DMS 273 (cell line): Measurements from ENCODE around the gene AIFM3.
"Not testable (repeated sequence)": the region's sequence is repeated elsewhere in the genome, so short reads cannot be mapped to it uniquely, and the experiment has no call there.

ENCODE experiments used
- DNase-seq: peaks from one replicate; lab custom pipeline; 2025; ENCODE audit not compliant: unreplicated experiment; lab: John Stamatoyannopoulos, UW

The AIFM3 gene, protein sequence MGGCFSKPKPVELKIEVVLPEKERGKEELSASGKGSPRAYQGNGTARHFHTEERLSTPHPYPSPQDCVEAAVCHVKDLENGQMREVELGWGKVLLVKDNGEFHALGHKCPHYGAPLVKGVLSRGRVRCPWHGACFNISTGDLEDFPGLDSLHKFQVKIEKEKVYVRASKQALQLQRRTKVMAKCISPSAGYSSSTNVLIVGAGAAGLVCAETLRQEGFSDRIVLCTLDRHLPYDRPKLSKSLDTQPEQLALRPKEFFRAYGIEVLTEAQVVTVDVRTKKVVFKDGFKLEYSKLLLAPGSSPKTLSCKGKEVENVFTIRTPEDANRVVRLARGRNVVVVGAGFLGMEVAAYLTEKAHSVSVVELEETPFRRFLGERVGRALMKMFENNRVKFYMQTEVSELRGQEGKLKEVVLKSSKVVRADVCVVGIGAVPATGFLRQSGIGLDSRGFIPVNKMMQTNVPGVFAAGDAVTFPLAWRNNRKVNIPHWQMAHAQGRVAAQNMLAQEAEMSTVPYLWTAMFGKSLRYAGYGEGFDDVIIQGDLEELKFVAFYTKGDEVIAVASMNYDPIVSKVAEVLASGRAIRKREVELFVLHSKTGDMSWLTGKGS

DNA sequence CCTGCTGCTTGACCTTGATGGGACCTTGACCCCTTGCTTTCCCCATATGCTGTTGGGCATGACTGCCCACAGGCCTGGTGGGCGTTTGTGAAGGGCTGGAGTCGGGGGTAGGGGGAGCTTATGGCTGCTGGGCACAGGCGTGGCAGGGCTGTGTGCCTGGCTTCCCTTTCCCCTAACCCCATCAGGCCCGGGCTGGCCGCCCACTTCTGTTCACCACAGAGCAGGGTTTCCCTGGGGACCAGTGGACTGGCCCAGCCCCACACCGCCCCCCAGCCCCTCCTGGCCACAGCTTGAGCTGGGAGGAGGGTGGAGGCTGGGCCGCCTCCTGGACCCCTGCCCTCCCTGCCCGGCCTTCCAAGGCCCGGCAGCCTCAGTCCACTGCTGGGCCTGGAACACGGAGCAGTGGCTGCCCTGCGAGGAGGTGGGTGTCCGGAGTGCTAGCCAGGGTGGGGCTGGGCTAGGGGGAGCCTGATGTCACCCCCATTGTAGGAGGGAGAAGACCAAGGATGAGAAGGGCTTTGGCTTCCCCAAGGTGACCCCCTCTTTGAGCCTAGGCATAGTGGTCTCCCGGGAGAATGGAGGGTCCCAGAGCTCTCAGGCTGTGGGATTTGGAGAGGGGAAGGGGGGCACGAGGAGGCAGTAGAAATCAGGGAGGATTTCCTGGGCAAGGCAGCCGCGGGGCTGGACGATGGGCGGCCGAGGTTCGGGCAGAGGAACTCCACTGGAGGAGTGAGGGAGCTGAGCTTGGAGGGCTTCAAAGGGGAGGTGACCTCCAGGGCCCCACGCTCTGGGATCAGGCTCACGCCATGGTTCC lies at the start of gene AIFM3:
TSS of gene AIFM3 (plus strand) at position 373 of the 814 bp plus-strand sequence. CDS start 690 bp downstream, outside the sequence.
- no peak for DNase-seq

DNA sequence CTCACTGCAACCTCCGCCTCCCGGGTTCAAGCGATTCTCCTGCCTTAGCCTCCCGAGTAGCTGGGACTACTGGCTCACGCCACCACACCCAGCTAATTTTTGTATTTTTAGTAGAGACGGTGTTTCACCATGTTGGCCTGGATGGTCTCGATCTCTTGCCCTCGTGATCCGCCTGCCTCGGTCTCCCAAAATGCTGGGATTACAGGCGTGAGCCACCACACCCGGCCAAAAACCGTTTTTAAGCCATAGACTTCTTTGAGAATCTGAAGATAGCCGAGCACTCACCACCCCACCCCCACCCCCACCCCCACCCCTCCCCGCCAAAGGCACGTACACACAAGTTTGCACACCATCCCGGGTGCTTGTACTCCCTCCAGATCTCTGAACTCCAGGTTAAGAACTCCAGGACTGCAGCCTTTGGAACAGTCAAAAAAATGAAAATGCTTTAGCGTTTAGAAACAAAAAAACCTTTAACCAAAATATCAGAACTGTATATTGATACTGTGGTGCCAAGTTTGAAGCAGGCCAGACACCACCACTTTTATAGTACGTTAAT lies 48.3 kb upstream of the AIFM3 start:
- DNase-seq, result peak; percentile 39

DNA sequence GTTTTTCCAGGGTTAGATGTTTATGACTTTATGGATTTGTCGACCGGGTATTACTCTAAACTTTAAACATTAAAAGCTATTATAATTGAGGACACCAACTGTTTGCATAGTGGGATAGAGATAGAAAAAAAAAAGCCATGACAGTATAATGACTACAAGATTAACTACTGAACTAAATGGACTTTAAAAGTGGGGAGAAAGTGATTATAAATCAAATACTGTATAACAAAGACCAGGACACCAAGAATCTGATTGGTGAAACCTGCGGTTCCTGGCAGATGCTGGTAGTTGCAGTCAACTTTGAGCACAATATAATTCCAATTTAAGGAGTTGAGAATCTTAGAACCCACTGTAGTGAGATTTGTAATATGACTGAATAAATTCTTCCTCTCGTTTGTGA lies 47.3 kb upstream of the AIFM3 start:
- DNase-seq, result no peak

DNA sequence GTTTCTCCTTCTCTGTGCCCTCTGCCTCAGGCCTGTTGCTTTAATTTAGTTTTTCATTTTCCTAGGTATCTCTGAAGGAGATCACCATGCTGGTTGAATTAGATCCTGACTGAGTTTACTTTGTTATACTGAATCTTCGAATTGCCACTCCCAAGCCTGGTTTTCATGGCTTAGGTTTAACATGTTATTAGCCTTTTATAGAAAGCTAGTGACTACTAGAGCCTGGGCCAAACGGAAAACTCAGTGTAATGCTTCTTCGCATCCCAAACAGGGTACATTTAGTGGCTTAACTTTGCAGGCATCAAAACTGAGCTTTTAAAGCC lies 46.2 kb upstream of the AIFM3 start:
- no peak for DNase-seq

DNA sequence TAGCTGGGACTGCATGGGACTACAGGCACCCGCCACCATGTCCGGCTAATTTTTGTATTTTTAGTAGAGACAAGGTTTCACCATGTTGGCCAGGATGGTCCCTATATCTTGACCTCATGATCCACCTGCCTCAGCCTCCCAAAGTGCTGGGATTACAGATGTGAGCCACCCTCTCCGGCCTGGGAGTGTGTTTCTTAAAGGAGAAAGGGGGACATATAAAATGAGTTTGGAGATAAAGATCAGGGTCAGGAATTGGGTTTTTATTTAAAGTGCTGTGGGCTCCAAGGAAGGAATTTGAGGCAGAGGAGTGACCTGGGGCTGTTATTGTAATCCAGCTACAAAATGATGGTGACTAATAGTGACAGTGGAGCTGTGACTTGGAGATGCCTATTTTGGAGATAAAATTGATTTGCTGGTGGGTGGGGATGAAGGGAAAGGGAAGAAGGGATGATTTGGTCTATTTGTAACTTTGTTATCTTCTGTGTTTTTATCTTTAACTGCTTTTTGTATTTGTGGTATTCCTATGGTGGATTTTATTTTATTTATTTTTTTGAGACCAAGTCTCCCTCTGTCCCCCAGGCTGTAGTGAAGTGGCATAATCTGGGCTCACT lies 44.8 kb upstream of the AIFM3 start:
- no peak for DNase-seq

DNA sequence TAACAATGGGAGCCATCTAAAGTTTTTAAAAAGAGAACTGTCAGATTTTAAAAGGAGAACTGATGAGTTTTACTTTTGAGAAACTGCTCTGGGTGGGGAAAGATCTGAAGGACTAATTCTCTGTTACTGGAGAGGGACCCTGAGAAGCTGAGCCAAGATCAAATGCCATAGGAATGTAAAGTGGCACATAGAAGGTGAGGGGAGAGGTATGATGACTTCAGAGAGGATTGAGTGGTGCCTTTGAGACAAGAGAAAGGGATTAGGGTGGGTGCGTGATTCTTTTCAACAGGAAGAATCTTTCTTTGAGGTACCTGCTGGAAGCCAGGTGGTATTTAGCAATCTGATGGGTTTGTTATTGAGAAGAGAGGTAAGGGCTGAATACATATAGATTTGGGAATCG lies 40.8 kb upstream of the AIFM3 start:
- no peak for DNase-seq

DNA sequence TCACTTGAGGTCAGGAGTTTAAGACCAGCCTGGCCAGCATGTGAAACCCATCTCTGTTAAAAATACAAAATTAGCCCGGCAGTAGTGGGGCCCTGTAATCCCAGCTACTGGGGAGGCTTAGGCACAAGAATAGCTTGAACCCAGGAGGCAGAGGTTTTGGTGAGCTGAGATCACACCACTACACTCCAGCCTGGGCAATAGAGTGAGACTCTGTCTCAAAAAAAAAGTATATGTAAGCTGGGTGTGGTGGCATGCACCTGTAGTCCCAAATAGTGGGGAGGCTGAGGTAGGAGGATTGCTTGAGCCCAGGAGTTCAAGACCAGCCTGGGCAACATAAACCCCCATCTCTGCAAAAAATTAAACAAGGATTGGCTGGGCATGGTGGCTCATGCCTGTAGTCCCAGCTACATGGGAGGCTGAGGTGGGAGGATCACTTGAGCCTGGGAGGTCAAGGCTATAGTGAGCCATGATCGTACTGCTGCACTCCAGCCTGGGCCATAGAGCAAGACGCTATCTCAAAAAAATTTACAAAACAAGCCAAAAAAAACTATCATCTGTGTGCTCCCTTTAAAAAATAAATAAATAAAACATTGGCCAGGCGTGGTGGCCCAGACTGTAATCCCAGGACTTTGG lies 39.0 kb upstream of the AIFM3 start:
- DNase-seq, result no peak

DNA sequence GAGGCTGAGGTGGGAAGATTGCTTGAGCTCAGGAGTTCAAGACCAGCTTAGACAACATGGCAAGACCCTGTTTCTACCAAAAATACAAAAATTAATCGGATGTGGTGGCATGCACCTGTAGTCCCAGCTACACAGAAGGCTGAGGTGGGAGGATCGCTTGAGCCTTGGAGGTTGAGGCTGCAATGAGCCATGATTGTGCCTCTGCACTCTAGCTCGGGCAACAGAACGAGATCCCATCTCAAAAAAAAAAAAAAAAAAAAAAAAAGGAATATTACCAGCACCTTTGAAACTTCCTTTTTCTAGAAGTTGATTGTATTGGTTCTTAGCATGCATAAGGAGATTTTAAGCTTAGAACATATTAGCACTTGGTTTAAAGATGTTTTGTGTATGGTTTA lies 38.5 kb upstream of the AIFM3 start:
- no peak for DNase-seq

DNA sequence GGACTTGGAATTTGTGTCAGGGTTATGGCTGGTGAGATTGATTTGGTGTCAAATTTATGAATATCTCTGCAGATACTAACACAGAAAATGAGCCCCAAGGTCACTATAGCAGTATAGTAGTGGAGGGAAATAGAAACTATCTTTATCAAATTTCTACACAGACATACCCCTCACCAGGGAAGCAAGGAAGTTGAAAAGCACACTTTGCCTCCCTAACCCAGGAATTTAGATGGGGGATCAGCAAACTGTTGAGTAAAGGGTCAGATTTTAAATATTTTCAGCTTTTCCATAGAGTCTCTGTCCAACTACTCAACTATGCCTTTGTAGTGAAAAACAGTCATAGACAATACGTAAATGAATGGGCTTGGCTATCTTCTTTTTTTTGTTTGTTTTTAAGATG lies 37.1 kb upstream of the AIFM3 start:
- DNase-seq, result no peak

DNA sequence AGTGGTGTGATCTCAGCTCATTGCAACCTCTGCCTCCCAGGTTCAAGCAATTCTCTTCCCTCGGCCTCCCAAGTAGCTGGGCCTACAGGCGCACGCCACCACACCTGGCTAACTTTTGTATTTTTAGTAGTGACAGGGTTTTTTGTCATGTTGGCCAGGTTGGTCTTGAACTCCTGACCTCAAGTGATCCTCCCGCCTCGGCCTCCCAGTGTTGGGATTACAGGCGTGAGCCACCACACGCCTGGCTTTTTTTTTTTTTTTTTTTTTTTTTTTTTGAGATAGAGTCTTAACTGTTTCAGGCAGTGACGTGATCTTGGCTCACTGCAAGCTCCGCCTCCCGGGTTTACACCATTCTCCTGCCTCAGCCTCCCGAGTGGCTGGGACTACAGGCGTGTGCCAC lies 36.6 kb upstream of the AIFM3 start:
- not testable (repeated sequence) for DNase-seq

DNA sequence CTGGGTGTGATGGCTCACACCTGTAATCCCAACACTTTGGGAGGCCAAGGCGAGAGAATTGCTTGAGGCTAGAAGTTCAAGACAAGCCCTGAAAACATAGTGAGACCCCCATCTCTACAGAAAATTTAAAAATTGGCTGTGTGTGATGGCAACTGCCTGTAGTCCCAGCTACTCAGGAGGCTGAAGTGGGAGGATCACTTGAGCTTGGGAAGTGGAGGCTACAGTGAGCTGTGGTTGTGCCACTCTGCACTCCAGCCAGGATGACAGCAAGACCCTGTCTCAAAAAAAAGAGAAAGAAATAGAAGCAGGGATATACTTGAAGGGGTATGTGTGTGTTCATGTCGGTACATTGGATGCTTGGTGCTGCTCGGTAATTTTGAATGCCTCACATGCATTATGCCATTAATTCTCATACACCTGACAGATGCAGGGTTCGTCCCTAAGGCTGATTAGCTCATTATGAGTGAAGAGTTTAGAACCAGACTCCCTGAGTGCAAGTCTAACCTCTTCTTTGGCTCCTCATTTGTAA lies 35.9 kb upstream of the AIFM3 start:
- no peak for DNase-seq

DNA sequence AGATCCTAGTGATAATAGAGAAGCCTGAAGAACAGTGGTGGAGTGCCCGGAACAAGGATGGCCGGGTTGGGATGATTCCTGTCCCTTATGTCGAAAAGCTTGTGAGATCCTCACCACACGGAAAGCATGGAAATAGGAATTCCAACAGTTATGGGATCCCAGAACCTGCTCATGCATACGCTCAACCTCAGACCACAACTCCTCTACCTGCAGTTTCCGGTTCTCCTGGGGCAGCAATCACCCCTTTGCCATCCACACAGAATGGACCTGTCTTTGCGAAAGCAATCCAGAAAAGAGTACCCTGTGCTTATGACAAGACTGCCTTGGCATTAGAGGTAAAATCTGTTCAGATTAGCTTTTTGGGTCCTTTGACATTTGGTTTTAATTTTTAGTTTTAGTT lies 33.1 kb upstream of the AIFM3 start:
- DNase-seq, result no peak

DNA sequence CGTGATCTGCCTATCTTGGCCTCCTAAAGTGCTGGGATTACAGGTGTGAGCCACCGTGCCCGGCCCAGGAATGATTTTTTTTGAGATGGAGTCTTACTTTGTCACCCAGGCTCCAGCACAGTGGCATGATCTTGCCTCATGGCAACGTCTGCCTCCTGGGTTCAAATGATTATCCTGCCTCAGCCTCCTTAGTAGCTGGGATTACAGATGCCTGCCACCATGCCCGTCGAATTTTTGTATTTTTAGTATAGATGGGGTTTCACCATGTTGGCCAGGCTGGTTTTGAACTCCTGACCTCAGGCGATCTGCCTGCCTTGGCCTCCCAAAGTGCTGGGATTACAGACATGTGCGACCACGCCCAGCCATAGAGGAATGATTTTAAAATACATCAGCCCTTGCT lies 32.0 kb upstream of the AIFM3 start:
- DNase-seq, result not testable (repeated sequence)

DNA sequence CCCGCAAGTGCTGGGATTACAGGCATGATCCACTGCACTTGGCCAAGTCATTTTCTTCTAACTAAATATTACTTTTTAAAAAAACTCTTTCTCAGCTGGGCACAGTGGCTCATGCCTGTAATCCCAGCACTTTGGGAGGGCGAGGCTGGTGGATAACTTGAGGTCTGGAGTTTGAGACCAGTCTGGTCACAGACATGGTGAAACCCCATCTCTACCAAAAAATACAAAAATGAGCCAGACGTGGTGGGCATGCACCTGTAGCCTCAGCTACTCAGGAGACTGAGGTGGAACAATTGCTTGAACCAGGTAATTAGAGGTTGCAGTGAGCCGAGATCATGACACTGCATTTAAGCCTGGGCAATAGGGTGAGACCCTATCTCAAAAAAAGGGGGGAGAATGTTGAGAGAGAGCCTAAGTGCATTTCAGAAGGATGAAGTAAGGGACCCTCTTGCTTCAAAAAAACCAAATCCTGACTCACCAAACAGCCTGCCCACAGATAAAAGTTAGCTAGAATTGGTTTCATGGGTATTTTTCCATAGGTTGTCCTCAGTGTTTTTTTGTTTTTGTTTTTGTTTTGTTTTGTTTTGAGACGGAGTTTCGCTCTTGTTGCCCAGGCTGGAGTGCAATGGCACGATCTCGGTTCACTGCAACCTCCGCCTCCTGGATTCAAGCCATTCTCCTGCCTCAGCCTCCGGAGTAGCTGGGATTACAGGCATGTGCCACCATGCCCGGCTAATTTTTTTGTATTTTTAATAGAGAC lies 31.1 kb upstream of the AIFM3 start:
- DNase-seq, result not testable (repeated sequence)

DNA sequence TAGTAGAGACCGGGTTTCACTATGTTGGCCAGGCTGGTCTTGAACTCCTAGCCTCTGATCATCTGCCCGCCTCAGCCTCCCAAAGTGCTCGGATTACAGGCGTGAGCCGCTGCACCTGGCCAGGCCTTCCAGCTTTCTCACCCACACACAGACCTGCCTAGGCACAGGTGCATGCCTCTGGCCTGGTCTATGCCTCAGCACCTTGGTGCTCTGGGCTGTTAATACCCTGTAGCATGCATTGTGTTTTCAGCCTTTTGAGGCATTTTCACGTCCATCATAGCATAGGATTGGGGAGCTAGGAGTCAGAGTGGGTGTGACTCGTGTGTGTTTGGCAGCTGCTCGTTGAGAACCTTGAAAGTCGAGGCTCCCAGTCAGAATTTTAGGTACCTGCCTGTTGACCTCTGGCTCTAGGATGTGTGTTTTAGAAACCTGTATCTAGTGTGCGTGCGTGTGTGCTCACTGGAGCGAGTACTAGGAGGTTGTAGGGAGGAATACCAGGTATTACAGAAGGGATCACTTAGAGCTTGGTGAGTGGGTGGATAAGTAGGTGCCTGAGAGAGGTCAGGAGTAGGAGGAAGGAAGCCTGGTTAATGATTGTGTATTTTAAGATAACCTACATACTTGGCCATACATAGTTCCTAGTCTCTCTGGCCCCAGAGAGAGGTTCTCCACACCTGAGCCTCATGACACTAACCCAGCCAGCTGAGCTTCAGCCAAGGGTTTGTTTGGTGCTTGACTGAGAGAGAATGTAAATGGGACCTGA lies 29.8 kb upstream of the AIFM3 start:
- no peak for DNase-seq

DNA sequence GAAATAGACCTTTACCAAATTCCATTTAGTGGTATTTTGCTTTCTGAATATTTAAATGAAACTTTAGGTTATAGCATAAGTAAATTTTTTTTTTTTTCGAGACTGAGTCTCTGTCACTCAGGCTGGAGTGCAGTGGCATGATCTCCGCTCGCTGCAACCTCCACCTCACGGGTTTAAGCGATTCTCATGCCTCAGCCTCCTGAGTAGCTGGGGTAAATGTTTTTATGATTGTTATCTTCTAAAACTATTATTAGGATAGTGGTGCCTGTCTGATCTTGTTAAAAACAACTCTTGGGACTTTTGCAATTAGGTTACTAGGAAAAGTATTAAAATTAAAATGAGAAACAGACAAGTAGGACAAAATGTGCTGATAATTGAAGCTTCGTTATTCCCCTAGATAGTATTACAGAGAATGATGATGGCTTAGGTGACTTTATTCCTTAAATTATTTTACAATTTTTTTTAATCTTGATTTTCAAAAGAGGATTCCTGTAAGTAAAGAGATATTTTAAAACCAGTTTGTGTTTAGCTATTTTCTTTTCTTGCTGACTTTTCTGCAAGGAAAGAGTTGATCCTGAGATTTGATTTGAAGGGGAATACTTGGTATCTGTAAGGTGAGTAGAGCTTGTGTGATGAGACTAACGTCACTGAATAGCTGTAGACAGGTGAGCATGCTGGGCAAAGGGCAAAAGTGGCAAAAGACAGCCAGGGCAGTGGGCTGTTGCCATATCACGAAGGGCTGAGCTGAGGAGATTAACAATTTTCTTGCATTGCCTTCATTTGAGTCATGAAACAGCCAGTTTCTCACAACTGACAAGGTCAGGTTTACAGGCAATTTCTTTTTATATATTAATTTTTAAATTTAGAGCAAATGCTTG lies 29.0 kb upstream of the AIFM3 start:
- no peak for DNase-seq

DNA sequence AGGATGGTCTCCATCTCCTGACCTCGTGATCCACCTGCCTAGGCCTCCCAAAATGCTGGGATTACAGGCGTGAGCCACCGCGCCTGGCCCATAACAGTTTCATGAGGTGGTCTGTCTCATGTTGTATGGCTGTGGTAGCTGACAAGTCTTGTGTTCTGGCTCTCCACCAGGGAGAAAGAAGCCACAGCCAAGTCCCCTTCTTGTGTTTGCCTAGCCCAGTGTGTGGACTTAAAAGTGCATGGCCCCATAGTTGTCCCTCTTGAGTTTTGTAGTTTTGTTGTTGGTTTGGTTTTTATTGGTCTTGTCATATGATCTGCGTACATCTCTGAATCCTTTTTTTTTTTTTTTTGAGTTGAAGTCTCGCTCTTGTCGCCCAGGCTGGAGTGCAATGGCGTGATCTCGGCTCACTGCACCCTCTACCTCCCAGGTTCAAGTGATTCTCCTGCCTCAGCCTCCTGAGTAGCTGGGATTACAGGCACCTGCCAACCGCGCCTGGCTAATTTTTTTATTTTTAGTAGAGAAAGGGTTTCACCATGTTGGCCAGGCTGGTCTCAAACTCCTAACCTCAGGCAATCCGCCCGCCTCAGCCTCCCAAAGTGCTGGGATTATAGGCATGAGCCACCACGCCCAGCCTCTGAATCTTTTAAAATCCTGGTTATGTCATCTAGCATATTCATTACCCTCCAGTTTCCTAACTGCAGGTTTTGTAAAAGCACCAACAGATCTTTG lies 27.4 kb upstream of the AIFM3 start:
- DNase-seq, result not testable (repeated sequence)
